Lung (tissue), 12 donors: ENCODE data around the gene GCNA. TPM values are rescaled to one million over a fixed set of nuclear protein-coding genes. Genes with fewer than 3 reads are reported as not detected.

Source experiments
- ATAC-seq: fragments of 200-7000 bp; cut with Tn5 transposase; one replicate; pipeline ENCODE4 v1.9.1; 2020; ENCODE audit warnings: moderate number of reproducible peaks; ENCODE audit not compliant: insufficient read depth, low FRiP score
- DNase-seq, 3 donors: peaks; one replicate each; pipeline ENCODE4 v3.0.0-alpha.2; 2013 to 2017
- H3K27ac ChIP-seq, 2 donors: one replicate each; pipeline ENCODE4 v1.5.1; 2013; ENCODE audit warnings: mild to moderate bottlenecking in 2 of 2, moderate library complexity in 2 of 2, control low read depth in 1 of 2, inconsistent platforms in 1 of 2, low read depth in 1 of 2, low read length in 1 of 2
- H3K27me3 ChIP-seq, 3 donors: one replicate each; pipeline ENCODE4 v1.5.1; 2013; ENCODE audit warnings: low read length in 2 of 3; ENCODE audit not compliant: control insufficient read depth in 3 of 3, insufficient read depth in 3 of 3
- H3K36me3 ChIP-seq, 4 donors: one replicate each; pipeline ENCODE4 v1.5.1; 2013; ENCODE audit warnings: low read length in 4 of 4, mild to moderate bottlenecking in 1 of 4, moderate library complexity in 1 of 4; ENCODE audit not compliant: control insufficient read depth in 4 of 4, insufficient read depth in 4 of 4
- H3K4me1 ChIP-seq, 5 donors: one replicate each; pipeline ENCODE4 v1.5.1; 2013; ENCODE audit warnings: low read length in 5 of 5, mild to moderate bottlenecking in 2 of 5, moderate library complexity in 1 of 5; ENCODE audit not compliant: control insufficient read depth in 5 of 5, insufficient read depth in 5 of 5
- H3K4me3 ChIP-seq: one replicate; pipeline ENCODE4 v1.5.1; 2013; ENCODE audit warnings: mild to moderate bottlenecking, control low read depth, moderate library complexity
- H3K9ac ChIP-seq, 2 donors: one replicate each; pipeline ENCODE4 v1.5.1; 2013; ENCODE audit warnings: low read length in 2 of 2, control low read depth in 1 of 2; ENCODE audit not compliant: insufficient read depth in 1 of 2
- H3K9me3 ChIP-seq, 4 donors: one replicate each; pipeline ENCODE4 v1.5.1; 2013; ENCODE audit warnings: low read length in 3 of 4, mild to moderate bottlenecking in 1 of 4, moderate library complexity in 1 of 4; ENCODE audit not compliant: control insufficient read depth in 4 of 4, insufficient read depth in 3 of 4
- WGBS, 2 donors: extraction: QIAGEN DNeasy Blood & Tissue Kit; methylation state at CpG; one replicate each; pipeline ENCODE4 v1.1.7; 2013; 5-methylcytosine and 5-hydroxymethylcytosine counted together
- polyA plus RNA-seq, 2 donors: library from polyadenylated mRNA; stranded (reverse); fragments of 200-250 nt; gene quantifications; one replicate each; pipeline ENCODE4 v1.2.1, GENCODE V29; 2013
- total RNA-seq, 2 donors: library from RNA; depleted of rRNA in 1 of 2; stranded (reverse); fragments of >200 nt in 1 of 2; gene quantifications; one replicate each; pipeline ENCODE4 v1.2.1, GENCODE V29; 2014 to 2021
- TF ChIP-seq, protein P1 (sequence below): IDR thresholded peaks from 2 replicates; pipeline ENCODE4 v1.5.1; 2012; ENCODE audit warnings: mild to moderate bottlenecking; ENCODE audit errors: control extremely low read depth, extremely low read depth
- donor health status: control.
- donor health status: control.
- donor health status: Bipolar disorder and iron deficiency.
- donor health status: healthy.
- donor health status: DM: yes; HTN: yes; CAD: no.

Gene GCNA
- total and polyA plus RNA-seq, 4 donors, result 0.92 to 3.7 (median 1.8) TPM

DNA sequence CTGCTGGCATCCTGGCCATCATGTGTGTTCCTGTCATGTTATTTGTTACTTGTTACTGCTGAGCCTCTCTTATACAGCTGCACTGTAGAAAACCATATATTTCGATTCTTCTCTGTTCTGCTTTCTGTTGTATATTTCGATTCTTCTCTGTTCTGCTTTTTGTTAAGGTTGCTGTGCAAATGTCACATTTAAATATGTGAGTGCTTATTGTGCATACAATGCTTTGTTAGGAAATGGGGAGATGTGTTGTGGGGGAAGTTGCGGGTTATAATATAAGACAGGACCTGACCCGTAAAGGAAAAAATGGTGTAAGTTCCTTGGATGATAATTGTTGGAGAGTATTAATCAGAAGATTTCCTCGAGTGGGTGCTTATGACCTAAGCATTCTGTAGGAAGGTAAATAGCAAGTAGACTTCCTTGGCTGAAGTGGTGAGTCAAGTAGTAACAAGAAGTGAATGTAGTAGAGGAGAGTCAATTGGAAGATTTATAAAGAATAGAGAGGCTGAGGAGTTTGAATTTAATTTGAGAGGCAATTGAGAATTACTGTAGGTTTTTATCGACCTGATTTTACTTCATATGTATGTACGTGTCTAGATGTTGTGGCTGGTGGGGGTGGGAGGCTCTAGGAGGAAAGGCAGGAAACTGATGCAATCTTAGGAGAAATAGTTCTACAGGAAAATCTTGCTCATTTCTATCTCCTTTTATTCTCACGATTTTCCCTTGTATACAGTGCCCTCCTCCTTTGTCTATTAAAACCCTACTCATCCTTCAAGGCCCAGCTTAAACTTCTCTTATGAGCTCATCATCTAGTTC is 36.8 kb upstream of the GCNA start:
- ATAC-seq, result no peak

DNA sequence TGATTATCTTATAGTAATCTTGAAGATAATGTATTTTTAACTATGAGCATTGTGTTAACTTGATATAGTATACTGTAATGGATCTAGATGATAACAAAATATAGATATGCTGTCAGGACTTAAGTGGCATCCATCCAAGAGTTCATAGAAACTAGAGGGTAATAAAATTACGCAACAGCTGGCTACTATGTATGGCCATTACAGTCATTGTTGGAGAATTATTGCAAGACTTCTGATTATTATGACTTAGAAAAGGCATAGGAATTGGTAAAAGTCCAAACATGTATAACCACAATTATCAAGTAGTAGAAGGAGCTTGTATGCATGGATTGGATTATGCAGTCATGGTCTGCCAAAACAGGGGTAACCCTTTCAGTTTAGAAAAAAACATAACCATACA is 35.8 kb upstream of the GCNA start:
- TF ChIP-seq, protein P1, sequence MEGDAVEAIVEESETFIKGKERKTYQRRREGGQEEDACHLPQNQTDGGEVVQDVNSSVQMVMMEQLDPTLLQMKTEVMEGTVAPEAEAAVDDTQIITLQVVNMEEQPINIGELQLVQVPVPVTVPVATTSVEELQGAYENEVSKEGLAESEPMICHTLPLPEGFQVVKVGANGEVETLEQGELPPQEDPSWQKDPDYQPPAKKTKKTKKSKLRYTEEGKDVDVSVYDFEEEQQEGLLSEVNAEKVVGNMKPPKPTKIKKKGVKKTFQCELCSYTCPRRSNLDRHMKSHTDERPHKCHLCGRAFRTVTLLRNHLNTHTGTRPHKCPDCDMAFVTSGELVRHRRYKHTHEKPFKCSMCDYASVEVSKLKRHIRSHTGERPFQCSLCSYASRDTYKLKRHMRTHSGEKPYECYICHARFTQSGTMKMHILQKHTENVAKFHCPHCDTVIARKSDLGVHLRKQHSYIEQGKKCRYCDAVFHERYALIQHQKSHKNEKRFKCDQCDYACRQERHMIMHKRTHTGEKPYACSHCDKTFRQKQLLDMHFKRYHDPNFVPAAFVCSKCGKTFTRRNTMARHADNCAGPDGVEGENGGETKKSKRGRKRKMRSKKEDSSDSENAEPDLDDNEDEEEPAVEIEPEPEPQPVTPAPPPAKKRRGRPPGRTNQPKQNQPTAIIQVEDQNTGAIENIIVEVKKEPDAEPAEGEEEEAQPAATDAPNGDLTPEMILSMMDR, result no peak
- H3K27me3 ChIP-seq, result no peaks in the 10 kb centered on the region
- WGBS, 2 donors, result 52 to 64% methylated on average over 1 of the region's 1 CpG
- no peak overlapping the region for H3K4me3 ChIP-seq
- H3K9me3 ChIP-seq, result peaks cover 0 to 2% (median under 1%) of the 10 kb centered on the region in 4 donors
- peaks cover 0 to 18% (median 8%) of the 10 kb centered on the region in 5 donors for H3K4me1 ChIP-seq
- no peak overlapping the region for H3K9ac ChIP-seq
- no peak overlapping the region for H3K27ac ChIP-seq
- DNase-seq (peak in 2 of 3 donors; percentile 74 to 83), ATAC-seq (no peak)
- peaks cover 0 to 14% (median 6%) of the 10 kb centered on the region in 4 donors for H3K36me3 ChIP-seq

More for the DNA sequence above, 36.8 kb upstream of the GCNA start:
- no peak overlapping the region for H3K4me3 ChIP-seq
- H3K9ac ChIP-seq, result no peak overlapping the region
- 9 to 42% methylated on average over 8 of the region's 8 CpGs for WGBS, 2 donors
- peak overlapping the region in 1 of 2 donors; percentile 45 for H3K27ac ChIP-seq
- TF ChIP-seq, protein P1, result no peak
- H3K4me1 ChIP-seq, result peaks cover 0 to 18% (median 10%) of the 10 kb centered on the region in 5 donors
- no peaks in the 10 kb centered on the region for H3K27me3 ChIP-seq
- peak in 2 of 3 donors; percentile 20 to 26 for DNase-seq
- no peaks in the 10 kb centered on the region for H3K9me3 ChIP-seq
- peaks cover 0 to 8% (median 5%) of the 10 kb centered on the region in 4 donors for H3K36me3 ChIP-seq

DNA sequence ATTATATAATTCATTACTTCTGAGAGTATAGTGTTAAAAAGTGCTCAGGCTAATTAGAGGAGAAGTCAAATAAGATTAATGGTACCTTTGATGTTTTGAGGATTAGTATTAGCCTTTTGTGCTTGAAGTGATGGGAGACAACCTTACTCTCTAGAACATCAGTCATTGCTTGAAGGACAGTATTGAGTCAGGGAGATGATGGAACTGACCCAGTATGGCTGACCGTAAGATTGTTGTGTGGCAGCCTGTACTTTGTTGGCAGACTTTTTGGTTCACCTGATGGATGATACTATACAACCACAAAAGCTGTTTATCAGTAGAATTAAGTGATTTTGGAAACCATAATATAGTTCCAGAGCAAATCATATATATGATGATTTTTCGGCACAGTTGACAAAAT is 35.4 kb upstream of the GCNA start:
- TF ChIP-seq, protein P1, result no peak
- Histone ChIP-seq H3K4me3 (no peak overlapping the region), H3K27me3 (no peaks in the 10 kb centered on the region), H3K9ac (no peak overlapping the region), H3K27ac (peak overlapping the region in 1 of 2 donors; percentile 21), H3K36me3 (peaks cover 3 to 18% (median 6%) of the 10 kb centered on the region in 4 donors), H3K4me1 (peaks cover 0 to 18% (median 8%) of the 10 kb centered on the region in 5 donors), H3K9me3 (peaks cover 0 to 2% (median under 1%) of the 10 kb centered on the region in 4 donors)
- DNase-seq (no peak), ATAC-seq (no peak)
- 84 to 87% methylated on average over 2 of the region's 2 CpGs for WGBS, 2 donors
